ENCODE results near the gene C16orf96.

Gene C16orf96

DNA sequence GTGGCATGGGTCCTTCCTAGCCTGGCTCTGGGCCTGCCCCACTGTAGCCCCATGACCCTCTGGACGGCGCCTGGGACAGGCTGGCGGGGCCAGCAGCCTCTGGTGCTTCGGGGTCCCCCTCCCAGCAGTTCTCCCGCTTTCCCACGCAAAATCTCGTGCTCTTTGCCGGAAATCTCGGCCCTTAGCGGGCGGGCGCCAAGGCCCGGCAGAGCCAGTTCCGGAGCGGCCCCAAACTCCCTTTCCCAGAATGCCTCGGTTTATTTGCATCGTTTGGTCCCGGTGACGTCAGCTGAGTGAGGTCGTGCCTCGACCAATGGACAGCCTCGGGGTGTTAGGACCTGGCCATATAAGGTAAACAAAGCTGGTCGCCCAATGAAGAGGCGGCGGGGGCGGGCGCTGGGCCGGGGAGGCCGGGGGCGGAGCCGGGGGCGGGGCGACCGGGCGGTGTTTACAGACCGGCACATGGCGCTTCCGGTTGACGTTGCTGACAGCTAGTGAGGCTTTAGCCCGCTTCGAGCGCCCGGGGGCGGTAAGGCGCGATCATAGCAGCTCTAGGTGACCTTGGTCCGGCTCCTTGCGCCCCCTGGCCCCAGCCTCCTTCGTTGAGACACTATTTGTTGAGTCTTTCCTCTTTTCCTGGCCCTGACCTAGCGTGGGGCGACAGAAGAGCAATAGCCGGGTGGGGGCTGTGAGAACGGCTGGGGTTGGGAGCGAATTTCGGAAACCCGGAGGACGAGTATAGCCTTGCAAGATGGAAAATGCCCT lies 60.1 kb downstream of the C16orf96 start:
- DNase-seq (ENCODE audit: low read depth, low spot score): peak; percentile 100

- DNase-seq (ENCODE audit: low read depth, low spot score): no peak
Measured at GRCh38 chr16:4617880-4618279, 61.7 kb downstream of the C16orf96 start.

GRCh38 chr16:4618645-4619418 lies 62.7 kb downstream of the C16orf96 start:
- DNase-seq (ENCODE audit: low read depth, low spot score): no peak

DNA sequence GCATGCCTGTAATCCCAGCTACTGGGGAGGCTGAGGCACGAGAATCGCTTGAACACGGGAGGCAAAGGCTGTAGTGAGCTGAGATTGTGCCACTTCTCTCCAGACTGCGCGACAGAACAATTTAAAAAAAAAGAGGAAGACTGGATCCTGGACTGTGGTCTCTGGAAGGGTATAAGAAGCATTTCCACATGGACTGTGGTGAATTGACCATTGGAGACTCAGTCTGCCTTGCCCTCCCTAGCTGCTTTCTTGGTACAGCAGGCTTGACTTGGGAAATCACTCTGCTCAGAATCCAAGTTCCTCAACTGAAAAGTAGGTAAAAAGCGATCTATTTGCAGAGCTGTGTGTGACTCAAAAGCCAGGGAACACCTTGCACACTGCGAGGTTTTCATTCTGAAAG lies 67.5 kb downstream of the C16orf96 start:
- DNase-seq (ENCODE audit: low read depth, low spot score): no peak

- peak; percentile 99 for DNase-seq (ENCODE audit: low read depth, low spot score)
Measured at GRCh38 chr16:4624015-4624826, 68.1 kb downstream of the C16orf96 start, which contains the start of gene MGRN1. MGRN1 (plus strand) TSS chr16:4624826; CDS start chr16:4624961, 135 bp downstream.

GRCh38 chr16:4624827-4625559 lies 68.9 kb downstream of the C16orf96 start:
- peak; percentile 80 for DNase-seq (ENCODE audit: low read depth, low spot score)

DNA sequence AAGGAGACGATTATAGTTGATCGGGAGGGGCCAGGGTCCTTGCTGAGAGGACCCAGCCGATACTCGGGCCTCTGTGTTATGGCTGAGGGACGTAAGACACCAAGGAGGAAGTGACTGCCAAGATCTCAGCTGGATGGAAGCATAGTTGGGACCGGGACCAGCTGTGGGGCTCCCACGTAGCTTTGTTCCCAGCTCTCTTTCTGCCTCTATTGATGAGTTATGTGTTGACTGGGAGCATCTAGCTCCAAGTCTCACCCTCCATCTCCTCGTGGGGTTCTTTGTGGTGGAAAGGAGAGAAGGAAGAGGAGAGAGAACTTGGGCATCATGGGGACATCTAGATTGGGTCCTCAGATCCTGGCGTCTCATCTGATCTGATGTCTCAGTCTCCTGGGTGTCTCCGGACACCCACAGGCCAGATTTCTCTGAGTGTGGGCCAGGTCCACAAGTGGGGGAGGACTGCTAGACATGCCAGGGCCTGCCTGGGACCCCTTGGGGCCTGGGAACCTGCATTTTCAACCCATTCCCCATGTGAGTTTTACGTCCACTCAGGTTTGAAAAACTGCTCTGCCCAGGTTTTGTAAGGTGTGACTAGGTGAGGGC lies 69.5 kb downstream of the C16orf96 start:
- no peak for DNase-seq (ENCODE audit: low read depth, low spot score)

GRCh38 chr16:4626396-4626795 lies 70.3 kb downstream of the C16orf96 start:
- no peak for DNase-seq (ENCODE audit: low read depth, low spot score)

DNA sequence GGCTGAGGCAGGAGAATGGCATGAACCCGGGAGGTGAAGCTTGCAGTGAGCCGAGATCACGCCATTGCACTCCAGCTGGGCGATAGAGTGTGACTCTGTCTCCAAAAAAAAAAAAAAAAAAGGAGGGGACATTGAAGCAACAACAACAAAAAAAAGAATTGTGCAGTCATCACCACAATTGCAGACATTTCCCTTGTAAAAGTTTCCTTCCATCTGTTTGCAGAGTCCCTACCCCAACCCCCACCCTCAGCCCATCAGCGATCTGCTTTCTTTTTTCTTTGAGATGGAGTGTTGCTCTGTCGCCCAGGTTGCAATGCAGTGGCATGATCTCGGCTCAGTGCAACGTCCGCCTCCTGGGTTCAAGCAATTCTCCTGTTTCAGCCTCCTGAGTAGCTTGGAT lies 72.1 kb downstream of the C16orf96 start:
- no peak for DNase-seq (ENCODE audit: low read depth, low spot score)

DNA sequence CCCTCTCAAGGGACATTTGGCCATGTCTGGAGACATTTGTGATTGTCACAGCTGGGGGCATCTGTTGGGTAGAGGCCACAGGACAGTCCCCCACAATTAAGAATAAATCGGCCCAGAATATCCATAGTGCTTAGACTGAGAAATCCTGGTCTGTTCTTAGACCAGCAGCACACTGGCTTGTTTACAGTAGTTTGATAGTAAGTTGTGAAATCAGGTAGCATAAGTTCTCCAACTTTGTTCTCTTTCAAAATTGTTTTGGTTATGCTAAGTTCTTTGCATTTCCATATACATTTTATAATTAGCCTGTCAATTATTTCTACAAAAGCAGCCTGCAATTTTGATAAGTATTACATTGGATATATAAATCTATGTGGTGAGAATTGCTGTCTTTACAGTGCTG lies 75.3 kb downstream of the C16orf96 start:
- DNase-seq (ENCODE audit: low read depth, low spot score): no peak

GRCh38 chr16:4633910-4634635 lies 77.9 kb downstream of the C16orf96 start:
- no peak for DNase-seq (ENCODE audit: low read depth, low spot score)

DNA sequence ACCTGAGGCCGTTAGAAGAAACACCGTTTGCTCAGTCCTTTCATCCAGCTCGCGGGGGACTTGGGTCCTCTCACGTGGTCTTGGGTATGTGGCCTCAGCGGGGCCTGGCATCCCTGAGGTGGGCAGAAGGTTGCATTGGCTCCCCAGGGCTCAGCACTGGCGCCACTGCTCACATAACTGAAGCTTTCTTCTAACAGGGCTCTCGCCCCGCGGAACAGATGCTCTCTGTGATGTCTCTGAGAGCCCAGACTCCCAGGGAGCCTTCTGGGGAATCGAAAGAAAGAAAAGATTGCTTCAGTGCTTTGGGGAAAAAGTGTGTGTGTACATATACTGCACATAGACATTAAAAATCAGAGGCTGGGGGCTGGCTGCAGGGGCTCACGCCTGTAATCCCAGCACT lies 78.6 kb downstream of the C16orf96 start:
- no peak for DNase-seq (ENCODE audit: low read depth, low spot score)

DNA sequence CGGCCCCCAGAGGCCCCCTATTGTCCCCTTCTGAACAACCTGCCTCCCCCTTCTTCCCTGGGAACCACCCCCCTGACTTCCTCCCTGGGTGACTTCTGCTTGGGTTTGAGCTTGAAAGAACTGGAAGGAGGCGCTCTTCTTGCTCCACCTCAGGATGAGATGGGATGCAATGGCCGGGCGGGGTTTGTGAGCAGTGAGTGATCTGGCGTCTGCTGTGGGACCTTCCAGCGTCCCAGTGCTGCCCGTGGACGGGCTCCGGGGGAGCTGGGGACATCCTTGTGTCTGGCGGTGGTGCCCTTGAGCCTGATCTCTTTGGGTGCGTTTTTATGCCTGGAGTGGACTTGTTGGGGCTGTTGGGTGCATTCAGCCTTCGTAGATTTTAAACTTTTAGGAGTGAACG lies 80.1 kb downstream of the C16orf96 start:
- DNase-seq (ENCODE audit: low read depth, low spot score): no peak

- DNase-seq (ENCODE audit: low read depth, low spot score): no peak
Measured at GRCh38 chr16:4637501-4638166, 81.5 kb downstream of the C16orf96 start.

DNA sequence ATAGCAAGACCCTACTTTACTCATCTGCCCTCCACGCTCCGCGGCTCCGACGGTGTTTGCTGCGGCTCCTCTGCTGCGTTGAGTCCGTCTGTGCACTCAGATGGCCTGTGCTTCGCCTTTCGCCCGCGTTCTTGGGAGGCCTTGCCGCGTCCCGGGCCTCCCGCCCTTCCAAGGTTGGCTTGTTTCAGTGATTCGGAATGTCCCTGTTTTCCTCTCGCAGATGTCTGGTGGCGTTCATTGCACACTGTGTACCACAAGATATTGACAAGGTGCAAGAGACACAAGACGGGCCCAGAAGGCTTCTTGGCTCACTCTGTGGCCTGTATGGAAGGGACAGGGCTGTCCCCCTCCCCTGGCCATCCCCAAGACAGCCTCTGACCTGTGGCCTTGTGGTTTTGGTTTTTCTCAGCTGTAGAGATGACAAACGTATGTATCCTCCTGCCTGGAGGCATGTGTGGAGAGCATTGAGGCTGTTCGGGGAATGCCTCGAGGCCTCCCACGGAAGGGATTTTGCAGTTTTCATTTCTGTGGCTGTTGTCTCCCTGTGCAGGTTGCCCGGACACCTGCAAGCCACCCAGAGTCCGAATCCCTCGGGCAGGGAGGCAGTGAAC lies 83.9 kb downstream of the C16orf96 start:
- DNase-seq (ENCODE audit: low read depth, low spot score): no peak

DNA sequence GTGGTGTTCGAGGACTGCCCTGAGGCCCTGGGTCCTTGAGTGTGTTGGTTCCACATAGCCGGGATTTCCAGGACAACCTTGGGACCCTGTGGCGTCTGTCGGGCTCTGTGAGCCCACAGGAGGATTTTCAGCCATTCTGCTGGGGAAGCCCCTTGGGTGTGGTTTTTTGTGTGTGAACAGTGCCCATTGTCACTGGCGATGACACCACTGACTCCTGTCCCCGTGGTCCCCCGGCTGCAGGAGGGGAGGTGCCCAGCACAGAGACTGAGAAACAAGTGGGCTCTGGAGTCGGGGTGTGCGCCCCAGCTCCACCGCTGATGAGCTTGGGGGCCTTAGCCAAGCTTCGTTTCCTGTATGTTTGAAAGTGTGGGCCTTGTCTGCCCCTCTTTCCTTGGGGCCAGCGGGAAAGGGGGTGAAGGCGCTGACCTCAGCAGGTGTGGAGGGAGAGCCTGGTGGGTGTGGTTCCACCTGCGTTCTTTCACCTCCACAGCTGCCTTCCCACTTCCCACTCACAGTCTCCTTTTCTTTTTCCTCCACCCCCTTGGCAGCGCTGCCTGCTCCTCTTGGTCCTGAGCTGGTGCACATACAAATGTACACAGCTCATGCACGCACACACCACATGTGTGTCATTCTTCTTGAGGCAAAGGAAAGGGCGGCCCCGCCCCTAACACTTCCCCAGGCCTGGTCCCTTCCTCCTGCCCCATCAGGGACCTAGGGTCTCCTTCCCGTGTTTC lies 84.6 kb downstream of the C16orf96 start:
- DNase-seq (ENCODE audit: low read depth, low spot score): no peak

DNA sequence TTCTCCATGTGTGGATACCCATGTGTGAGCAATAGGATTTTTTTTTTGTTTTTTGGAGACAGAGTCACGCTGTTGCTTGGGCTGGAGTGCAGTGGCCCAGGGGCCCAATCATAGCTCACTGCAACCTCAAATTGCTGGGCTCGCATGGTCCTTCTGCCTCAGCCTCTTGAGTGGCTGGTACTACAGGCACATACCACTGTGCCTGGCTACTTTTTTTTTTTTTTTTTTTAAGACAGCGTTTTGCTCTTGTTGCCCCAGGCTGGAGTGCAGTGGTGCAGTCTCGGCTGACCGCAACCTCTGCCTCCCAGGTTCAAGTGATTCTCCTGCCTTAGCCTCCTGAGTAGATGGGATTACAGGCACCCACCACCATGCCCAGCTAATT lies 85.2 kb downstream of the C16orf96 start:
- DNase-seq (ENCODE audit: low read depth, low spot score): no peak

DNA sequence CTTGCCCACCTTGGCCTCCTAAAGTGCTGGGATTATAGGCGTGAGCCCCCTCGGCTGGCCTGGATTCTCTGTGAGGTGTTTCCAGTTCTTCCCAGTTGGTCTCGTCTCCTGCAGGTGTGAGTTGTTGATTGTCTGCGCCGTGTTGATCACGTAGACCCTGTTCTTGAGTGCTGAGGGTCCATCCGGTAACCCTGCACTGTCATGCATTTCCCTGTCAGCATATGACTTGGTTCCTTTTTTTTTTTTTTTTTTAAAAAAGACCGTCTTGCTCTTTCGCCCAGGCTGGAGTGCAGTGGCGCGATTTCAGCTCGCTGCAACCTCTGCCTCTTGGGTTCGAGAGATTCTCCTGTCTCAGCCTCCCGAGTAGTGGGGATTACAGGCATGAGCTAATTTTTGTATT lies 85.8 kb downstream of the C16orf96 start:
- no peak for DNase-seq (ENCODE audit: low read depth, low spot score)
